Fibroblast of lung (primary cell): ENCODE results near the gene TEKT3. TPM values are rescaled to one million over a fixed set of nuclear protein-coding genes. Genes with fewer than 3 reads are reported as not detected.
A peak's percentile ranks its signal among the peaks of the same experiment; 100 is the strongest.

Experiments used
- DNase-seq, 2 donors: peaks; one replicate each; pipeline versions ENCODE4 v3.0.0 to v3.0.0-alpha.2; 2010; ENCODE audit warnings: low read depth in 2 of 2
- H2AFZ ChIP-seq: 2 replicates; pipeline ENCODE4 v1.5.1; 2012; ENCODE audit warnings: low read length, control low read depth, inconsistent platforms
- H3K27ac ChIP-seq: 2 replicates; pipeline ENCODE4 v1.5.1; 2011; ENCODE audit warnings: low read length, control low read depth; ENCODE audit not compliant: insufficient read depth
- H3K27me3 ChIP-seq: 2 replicates; pipeline ENCODE4 v1.5.1; 2011; ENCODE audit warnings: mild to moderate bottlenecking, low read length; ENCODE audit not compliant: control insufficient read depth, insufficient read depth
- H3K36me3 ChIP-seq: 2 replicates; pipeline ENCODE4 v1.5.1; 2011; ENCODE audit warnings: low read length; ENCODE audit not compliant: control insufficient read depth, insufficient read depth
- H3K4me1 ChIP-seq: 2 replicates; pipeline ENCODE4 v1.5.1; 2011; ENCODE audit warnings: low read length; ENCODE audit not compliant: control insufficient read depth, insufficient read depth; ENCODE audit errors: extremely low read depth
- H3K4me2 ChIP-seq: 2 replicates; pipeline ENCODE4 v1.5.1; 2011; ENCODE audit warnings: low read length, control low read depth; ENCODE audit not compliant: insufficient read depth; ENCODE audit errors: extremely low read depth
- H3K4me3 ChIP-seq, 4 experiments: fragments of 200-600 bp in 1 of 4; sonication (generic) in 1 of 4; replicated peaks in 1 of 4; 2 replicates each; pipeline ENCODE4 v1.5.1; 2011 to 2016; ENCODE audit warnings: low read length in 4 of 4, low read depth in 3 of 4, mild to moderate bottlenecking in 3 of 4, control low read depth in 2 of 4, inconsistent platforms in 1 of 4, mixed read lengths in 1 of 4; ENCODE audit not compliant: insufficient read depth in 1 of 4; ENCODE audit errors: control extremely low read depth in 1 of 4
- H3K79me2 ChIP-seq: 2 replicates; pipeline ENCODE4 v1.5.1; 2012; ENCODE audit warnings: mild to moderate bottlenecking, low read length, inconsistent platforms; ENCODE audit not compliant: control insufficient read depth, insufficient read depth
- H3K9ac ChIP-seq: 2 replicates; pipeline ENCODE4 v1.5.1; 2011; ENCODE audit warnings: mild to moderate bottlenecking, low read length, control low read depth; ENCODE audit not compliant: insufficient read depth
- H3K9me3 ChIP-seq: 2 replicates; pipeline ENCODE4 v1.5.1; 2012; ENCODE audit warnings: low read depth, low read length; ENCODE audit not compliant: control insufficient read depth, insufficient read depth
- H4K20me1 ChIP-seq: 2 replicates; pipeline ENCODE4 v1.5.1; 2011; ENCODE audit warnings: low read length; ENCODE audit not compliant: control insufficient read depth, insufficient read depth; ENCODE audit errors: extremely low read depth
- CTCF ChIP-seq, 2 donors: IDR thresholded peaks in 1 of 2; conservative IDR thresholded peaks in 1 of 2; 1 replicate in 1 of 2; 2 replicates in 1 of 2; pipeline ENCODE4 v1.5.1; 2011 to 2012; ENCODE audit warnings: low read length in 2 of 2, control low read depth in 1 of 2, inconsistent platforms in 1 of 2, low read depth in 1 of 2, mild to moderate bottlenecking in 1 of 2
- EZH2 ChIP-seq: IDR thresholded peaks from 2 replicates; pipeline ENCODE4 v1.5.1; 2012; ENCODE audit warnings: low read length, control low read depth, mild to moderate bottlenecking; ENCODE audit errors: missing control alignments
- polyA plus RNA-seq, 2 donors: library from polyadenylated mRNA; depleted of rRNA in 1 of 2; stranded (reverse) in 1 of 2; unstranded in 1 of 2; fragments of >200 nt; gene quantifications; 2 replicates each; pipeline ENCODE4 v1.2.1, GENCODE V29; 2011 to 2012; ENCODE audit warnings: missing spikeins in 1 of 2
- total RNA-seq: library from RNA; depleted of rRNA; stranded (reverse); fragments of >200 nt; gene quantifications from 2 replicates; pipeline ENCODE4 v1.2.1, GENCODE V29; 2014

The TEKT3 gene
- total and polyA plus RNA-seq, 2 donors (not counting 1 experiment from before 2014, with no cell fraction given) = 0.33 to 0.52 TPM

GRCh38 chr17:15361151-15361550 lies 19.8 kb upstream of the TEKT3 start:
- H3K79me2 ChIP-seq = no peaks in the 10 kb centered on the region
- no peaks in the 10 kb centered on the region for H4K20me1 ChIP-seq
- H3K9ac ChIP-seq = no peak overlapping the region
- no peaks in the 10 kb centered on the region for H3K36me3 ChIP-seq
- no peak overlapping the region for H3K4me2 ChIP-seq
- H3K4me3 ChIP-seq = no peak overlapping the region
- DNase-seq = peak in 1 of 2 donors; percentile 83
- H3K4me1 ChIP-seq = no peaks in the 10 kb centered on the region
- H3K27me3 ChIP-seq = peaks cover 2% of the 10 kb centered on the region
- no peaks in the 10 kb centered on the region for H3K9me3 ChIP-seq
- no peak for TF ChIP-seq CTCF (conservative IDR thresholded peaks at IDR 0.05 in 1 of 2, IDR thresholded peaks at IDR 0.05 in 1 of 2; ENCODE audit: low read depth in 1 of 2, low read length in 2 of 2)
- TF ChIP-seq EZH2 = no peak
- no peak overlapping the region for H2AFZ ChIP-seq
- no peak overlapping the region for H3K27ac ChIP-seq

DNA sequence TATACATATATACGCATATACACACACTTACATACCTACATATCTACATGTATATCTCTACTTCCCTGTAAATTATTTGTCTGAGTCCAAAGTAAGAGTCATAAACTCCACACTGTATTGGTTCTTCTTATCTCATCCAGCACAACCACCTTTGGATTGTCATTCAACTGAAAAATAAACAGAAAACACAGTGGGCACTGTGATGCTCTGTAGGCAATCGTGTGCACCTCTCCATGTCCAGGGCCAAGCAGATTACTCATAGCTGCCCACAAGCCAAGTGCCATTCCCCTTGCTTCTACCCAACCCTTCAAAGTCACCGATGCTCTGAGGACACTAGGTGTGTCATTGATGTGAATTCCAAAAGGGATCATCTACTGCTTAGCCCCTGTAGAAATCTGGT lies 12.9 kb upstream of the TEKT3 start:
- peaks cover 8% of the 10 kb centered on the region for H3K4me1 ChIP-seq
- H3K9ac ChIP-seq = no peak overlapping the region
- no peaks in the 10 kb centered on the region for H3K79me2 ChIP-seq
- no peaks in the 10 kb centered on the region for H3K9me3 ChIP-seq
- no peak overlapping the region for H3K4me3 ChIP-seq
- no peak overlapping the region for H3K27ac ChIP-seq
- DNase-seq = no peak
- no peaks in the 10 kb centered on the region for H3K36me3 ChIP-seq
- H3K4me2 ChIP-seq = no peak overlapping the region
- H3K27me3 ChIP-seq = no peaks in the 10 kb centered on the region
- no peaks in the 10 kb centered on the region for H4K20me1 ChIP-seq
- H2AFZ ChIP-seq = no peak overlapping the region
- TF ChIP-seq EZH2 = no peak

- Histone ChIP-seq H3K4me1 (peaks cover 8% of the 10 kb centered on the region), H3K9me3 (no peaks in the 10 kb centered on the region), H2AFZ (no peak overlapping the region), H3K79me2 (no peaks in the 10 kb centered on the region), H4K20me1 (no peaks in the 10 kb centered on the region), H3K36me3 (no peaks in the 10 kb centered on the region), H3K27ac (no peak overlapping the region), H3K9ac (no peak overlapping the region), H3K27me3 (no peaks in the 10 kb centered on the region), H3K4me3 (no peak overlapping the region), H3K4me2 (no peak overlapping the region)
- peak; percentile 72 to 92 for DNase-seq
- no peak for TF ChIP-seq CTCF (conservative IDR thresholded peaks at IDR 0.05 in 1 of 2, IDR thresholded peaks at IDR 0.05 in 1 of 2; ENCODE audit: low read depth in 1 of 2, low read length in 2 of 2)
- no peak for TF ChIP-seq EZH2
Observed at GRCh38 chr17:15351925-15352324, 10.5 kb upstream of the TEKT3 start.

GRCh38 chr17:15351478-15351840 lies 10.1 kb upstream of the TEKT3 start:
- Histone ChIP-seq H2AFZ (no peak overlapping the region), H3K27me3 (no peaks in the 10 kb centered on the region), H4K20me1 (no peaks in the 10 kb centered on the region), H3K9ac (no peak overlapping the region), H3K9me3 (no peaks in the 10 kb centered on the region), H3K4me1 (peaks cover 8% of the 10 kb centered on the region), H3K4me2 (peak overlapping the region; percentile 45), H3K79me2 (no peaks in the 10 kb centered on the region), H3K27ac (no peak overlapping the region), H3K4me3 (no peak overlapping the region), H3K36me3 (no peaks in the 10 kb centered on the region)
- TF ChIP-seq EZH2 (no peak), CTCF (conservative IDR thresholded peaks at IDR 0.05 in 1 of 2, IDR thresholded peaks at IDR 0.05 in 1 of 2; ENCODE audit: low read depth in 1 of 2, low read length in 2 of 2) (no peak)
- DNase-seq = no peak
